Stomach smooth muscle (tissue), 2 donors: Measurements from ENCODE around the gene KCNQ2.
"Not testable (repeated sequence)": the region's sequence is repeated elsewhere in the genome, so short reads cannot be mapped to it uniquely, and the experiment has no call there.

Experiments
- H3K27ac ChIP-seq: one replicate; pipeline ENCODE4 v1.7.0; 2013; ENCODE audit warnings: mild to moderate bottlenecking, low read length, inconsistent platforms
- H3K27me3 ChIP-seq, 2 donors: one replicate each; pipeline ENCODE4 v1.7.0; 2013; ENCODE audit warnings: low read length in 2 of 2; ENCODE audit not compliant: insufficient read depth in 2 of 2, control insufficient read depth in 1 of 2
- H3K36me3 ChIP-seq, 2 donors: one replicate each; pipeline ENCODE4 v1.7.0; 2013; ENCODE audit warnings: low read length in 2 of 2; ENCODE audit not compliant: control insufficient read depth in 2 of 2, insufficient read depth in 2 of 2
- H3K4me1 ChIP-seq: one replicate; pipeline ENCODE4 v1.7.0; 2013; ENCODE audit warnings: low read length; ENCODE audit not compliant: control insufficient read depth, insufficient read depth
- H3K4me3 ChIP-seq, 2 donors: one replicate each; pipeline ENCODE4 v1.7.0; 2013; ENCODE audit warnings: low read length in 2 of 2
- H3K9ac ChIP-seq, 2 donors: one replicate each; pipeline ENCODE4 v1.7.0; 2013; ENCODE audit warnings: low read length in 2 of 2, mild to moderate bottlenecking in 1 of 2
- H3K9me3 ChIP-seq, 2 donors: one replicate each; pipeline ENCODE4 v1.7.0; 2013; ENCODE audit warnings: low read length in 2 of 2; ENCODE audit not compliant: control insufficient read depth in 2 of 2
- donor health status: healthy.
- donor health status: Pancreatic carcinoma.

KCNQ2 gene

DNA sequence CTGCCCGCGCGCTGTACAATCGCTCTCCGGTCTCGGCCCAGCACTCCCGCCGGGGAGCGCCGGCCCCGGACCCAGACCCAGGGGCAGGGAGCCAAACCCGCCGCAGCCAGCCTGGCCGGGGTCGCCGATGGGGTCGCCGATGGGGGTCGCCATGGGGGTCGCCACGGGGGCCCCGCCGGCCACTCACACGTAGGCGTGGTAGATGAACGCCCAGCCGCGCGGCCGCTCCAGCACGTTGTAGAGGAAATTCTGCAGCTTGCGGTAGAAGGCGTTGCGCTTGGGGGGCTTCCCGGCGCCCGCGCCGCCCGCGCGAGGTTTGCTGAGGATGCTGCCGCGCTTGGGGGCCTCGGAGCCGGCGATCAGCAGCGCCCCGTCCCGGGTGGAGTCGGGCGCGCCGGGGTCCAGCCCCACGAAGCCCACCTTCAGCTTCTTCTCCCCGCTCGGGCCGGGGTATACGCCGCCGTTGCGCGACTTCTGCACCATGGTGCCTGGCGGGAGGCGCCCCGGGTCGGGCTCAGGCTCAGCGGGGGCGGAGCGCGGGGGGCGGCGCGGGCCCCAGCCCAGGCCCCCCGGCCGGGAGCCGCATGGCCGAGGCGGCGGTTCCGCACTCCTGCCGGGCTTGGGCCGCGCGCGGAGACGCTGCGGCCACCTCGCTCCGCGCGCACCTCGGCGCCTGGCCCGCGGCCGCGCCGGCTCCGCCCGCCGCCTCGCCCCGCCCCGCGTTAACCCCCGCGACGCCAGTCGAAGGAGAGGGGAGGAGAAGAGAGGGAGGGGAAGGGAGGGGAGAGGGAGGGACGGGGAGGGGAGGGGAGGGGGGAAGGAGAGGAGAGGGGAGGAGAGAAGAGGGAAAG is at the start of gene KCNQ2:
TSS of gene KCNQ2 (minus strand) at position 675 of the 851 bp plus-strand sequence. CDS start at position 483, 192 bp downstream.
- H3K36me3 ChIP-seq, result no peaks in the 10 kb centered on the region
- H3K9me3 ChIP-seq, result no peaks in the 10 kb centered on the region
- H3K27ac ChIP-seq, result no peak within 1 kb of the TSS
- no peak within 1 kb of the TSS for H3K9ac ChIP-seq
- H3K27me3 ChIP-seq, result peaks cover 45 to 48% of the 10 kb centered on the region in 2 donors
- H3K4me1 ChIP-seq, result peaks cover 8% of the 10 kb centered on the region
- peak within 1 kb of the TSS in 1 of 2 donors; percentile 40 for H3K4me3 ChIP-seq

DNA sequence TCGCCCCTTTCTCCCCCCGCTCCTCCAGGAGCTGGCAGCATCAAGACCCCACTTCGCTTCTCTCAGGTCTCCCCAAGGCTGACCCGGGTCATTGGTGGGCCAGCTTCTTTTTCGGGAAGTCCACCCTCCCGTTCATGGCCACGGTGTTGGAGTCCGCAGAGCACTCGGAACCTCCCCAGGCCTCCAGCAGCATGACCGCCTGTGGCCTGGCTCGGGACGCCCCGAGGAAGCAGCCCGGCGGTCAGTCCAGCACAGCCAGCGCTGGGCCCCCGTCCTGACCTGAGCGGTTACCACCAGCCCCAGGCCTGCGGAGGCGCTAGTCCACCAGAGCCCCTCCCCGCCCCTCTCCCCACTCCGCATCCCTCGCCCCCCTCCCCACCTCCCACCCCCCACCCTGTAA is 49.1 kb upstream of the KCNQ2 start:
- Histone ChIP-seq H3K9ac (peak overlapping the region; percentile 71 to 78), H3K27me3 (no peaks in the 10 kb centered on the region), H3K36me3 (no peaks in the 10 kb centered on the region), H3K27ac (peak overlapping the region; percentile 31), H3K4me3 (peak overlapping the region; percentile 79 to 88), H3K9me3 (no peaks in the 10 kb centered on the region), H3K4me1 (peaks cover 21% of the 10 kb centered on the region)

DNA sequence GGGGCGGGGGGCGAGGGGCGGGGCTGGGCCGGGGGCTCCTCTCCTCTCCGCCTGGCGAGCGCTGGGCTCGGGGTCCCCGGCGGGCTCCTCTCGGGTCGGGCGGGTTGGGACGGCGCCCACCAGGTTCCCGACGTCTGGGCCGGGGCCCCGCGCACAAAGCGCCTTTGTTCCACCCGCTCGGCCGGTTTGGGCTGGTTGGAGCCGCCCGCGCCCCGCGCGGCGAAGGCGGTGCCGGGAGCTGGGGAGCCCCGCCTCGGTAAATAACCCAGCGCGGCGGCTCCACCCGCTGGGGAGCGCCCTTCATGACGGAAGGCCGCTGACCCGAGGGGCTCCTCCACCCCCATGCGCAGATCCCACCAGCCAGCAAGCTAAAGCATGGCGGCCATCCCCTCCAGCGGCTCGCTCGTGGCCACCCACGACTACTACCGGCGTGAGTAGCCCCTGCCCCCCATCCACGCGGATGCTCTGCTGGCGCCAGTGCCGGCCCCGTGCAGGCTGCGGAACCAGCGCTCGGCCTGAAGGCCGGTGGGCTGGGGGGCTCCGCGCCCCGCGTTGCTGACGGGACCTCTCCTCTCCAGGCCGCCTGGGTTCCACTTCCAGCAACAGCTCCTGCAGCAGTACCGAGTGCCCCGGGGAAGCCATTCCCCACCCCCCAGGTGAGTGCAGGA is 48.6 kb upstream of the KCNQ2 start:
- no peaks in the 10 kb centered on the region for H3K36me3 ChIP-seq
- no peaks in the 10 kb centered on the region for H3K9me3 ChIP-seq
- H3K4me3 ChIP-seq, result peak overlapping the region; percentile 79 to 88
- H3K27ac ChIP-seq, result peak overlapping the region; percentile 31
- peak overlapping the region; percentile 71 to 78 for H3K9ac ChIP-seq
- peaks cover 21% of the 10 kb centered on the region for H3K4me1 ChIP-seq
- no peaks in the 10 kb centered on the region for H3K27me3 ChIP-seq

DNA sequence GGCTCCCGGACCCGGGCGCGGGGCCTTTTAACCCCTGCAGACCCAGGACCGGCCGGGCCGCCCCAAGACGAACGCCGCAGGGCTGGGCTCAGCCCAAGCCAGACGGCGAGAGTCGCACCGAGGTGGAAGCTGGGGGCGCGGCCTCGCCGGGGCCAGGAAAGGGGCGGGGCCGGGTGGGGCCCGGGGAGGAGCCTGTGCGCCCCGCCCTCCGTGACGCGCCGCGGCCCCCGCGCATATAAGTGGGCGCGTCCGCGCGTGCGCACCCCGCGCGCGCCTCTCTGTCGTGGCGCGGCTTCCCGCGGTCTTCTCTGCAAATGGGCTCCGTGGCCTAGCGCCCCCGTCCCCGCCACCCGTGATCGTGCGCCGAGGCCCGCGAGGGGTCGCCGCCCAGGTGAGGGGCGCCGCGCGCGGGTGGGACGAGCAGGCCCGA is 48.1 kb upstream of the KCNQ2 start, which contains the start of gene PPDPF:
TSS of gene PPDPF (plus strand) at position 262 of the 430 bp plus-strand sequence. CDS start 544 bp downstream, outside the sequence.
- peak within 1 kb of the TSS; percentile 71 to 78 for H3K9ac ChIP-seq
- no peaks in the 10 kb centered on the region for H3K36me3 ChIP-seq
- H3K27me3 ChIP-seq, result no peaks in the 10 kb centered on the region
- peaks cover 21% of the 10 kb centered on the region for H3K4me1 ChIP-seq
- no peaks in the 10 kb centered on the region for H3K9me3 ChIP-seq
- H3K27ac ChIP-seq, result peak within 1 kb of the TSS; percentile 49
- H3K4me3 ChIP-seq, result peak within 1 kb of the TSS; percentile 79 to 88

DNA sequence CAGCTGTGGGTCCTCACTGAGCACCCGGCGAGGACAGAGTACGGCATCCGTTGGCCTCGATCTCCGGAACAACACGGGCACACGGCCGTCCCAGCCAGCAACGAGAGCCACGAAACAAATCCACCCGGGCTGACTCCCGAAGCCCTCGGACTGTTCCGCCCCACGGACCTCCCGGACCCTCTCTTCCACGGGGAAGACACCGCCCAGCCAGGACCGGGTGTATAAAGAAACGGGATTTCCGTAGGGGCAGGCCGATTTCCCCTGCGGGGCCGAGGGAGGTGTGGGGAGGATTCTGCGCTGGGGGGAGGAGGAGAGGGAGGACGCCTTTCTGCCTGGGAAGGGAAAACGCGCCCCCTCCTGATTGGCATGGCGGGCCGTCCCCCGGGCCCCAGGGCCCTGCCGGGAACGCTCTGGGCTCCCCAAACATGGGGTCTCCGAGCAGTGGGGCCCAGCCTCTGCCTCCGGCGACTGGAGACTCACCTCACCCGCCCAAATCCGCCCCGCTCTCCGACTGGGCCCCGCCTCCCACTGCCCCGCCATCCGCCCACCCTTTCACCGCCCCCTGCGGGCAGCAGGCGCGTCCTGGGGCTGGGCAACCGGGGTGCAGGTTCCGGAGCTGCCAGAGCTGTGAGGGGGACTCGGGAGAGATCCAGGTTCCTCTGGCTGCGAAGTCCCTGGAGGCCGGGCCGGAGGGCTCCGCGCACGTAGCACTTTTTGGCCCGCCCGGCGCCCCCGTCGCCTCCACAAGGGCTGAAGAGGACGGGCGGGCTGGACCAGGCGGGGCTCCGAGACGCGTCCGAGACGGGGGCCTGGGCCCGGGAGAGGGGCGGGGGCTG is 47.4 kb upstream of the KCNQ2 start:
- H3K27me3 ChIP-seq, result no peaks in the 10 kb centered on the region
- peak overlapping the region; percentile 49 for H3K27ac ChIP-seq
- peaks cover 21% of the 10 kb centered on the region for H3K4me1 ChIP-seq
- peak overlapping the region; percentile 51 to 55 for H3K9ac ChIP-seq
- no peaks in the 10 kb centered on the region for H3K36me3 ChIP-seq
- no peaks in the 10 kb centered on the region for H3K9me3 ChIP-seq
- peak overlapping the region; percentile 71 to 88 for H3K4me3 ChIP-seq

DNA sequence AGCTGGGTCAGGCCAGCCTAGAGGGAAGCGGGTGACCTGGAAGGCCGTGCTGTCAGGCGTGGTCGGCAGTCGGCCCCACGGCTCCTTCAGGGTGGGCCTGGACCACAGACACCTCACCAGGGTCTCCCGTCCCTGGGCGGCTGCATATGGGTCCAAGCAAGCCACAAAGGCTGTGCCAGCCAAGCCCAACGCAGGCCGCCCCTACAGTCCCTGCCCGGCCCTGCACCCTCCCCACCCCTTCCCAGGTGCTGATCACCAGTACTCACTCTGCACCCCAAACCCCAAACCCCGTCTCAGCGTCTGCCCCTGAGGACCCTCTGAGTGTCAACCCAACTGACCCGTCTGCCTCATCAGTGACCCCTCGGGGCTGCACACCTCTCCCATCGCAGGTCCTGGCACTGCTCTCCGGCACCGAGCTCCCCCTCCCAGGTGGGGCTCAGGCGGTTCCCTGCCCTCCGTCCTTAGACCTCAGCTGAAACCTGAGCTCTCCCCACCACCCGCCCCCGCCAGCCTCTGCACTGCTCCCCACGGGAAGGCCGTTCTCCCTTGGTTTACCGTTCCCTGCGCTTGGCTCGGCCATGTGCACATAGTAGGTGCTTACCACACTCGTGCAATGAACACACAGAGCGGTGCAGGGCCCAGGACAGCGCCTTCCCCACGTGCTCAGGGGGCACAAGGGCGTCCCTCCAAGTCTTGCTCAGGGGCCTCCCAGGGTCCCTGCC is 46.7 kb upstream of the KCNQ2 start:
- no peak overlapping the region for H3K27ac ChIP-seq
- peak overlapping the region; percentile 51 to 55 for H3K9ac ChIP-seq

DNA sequence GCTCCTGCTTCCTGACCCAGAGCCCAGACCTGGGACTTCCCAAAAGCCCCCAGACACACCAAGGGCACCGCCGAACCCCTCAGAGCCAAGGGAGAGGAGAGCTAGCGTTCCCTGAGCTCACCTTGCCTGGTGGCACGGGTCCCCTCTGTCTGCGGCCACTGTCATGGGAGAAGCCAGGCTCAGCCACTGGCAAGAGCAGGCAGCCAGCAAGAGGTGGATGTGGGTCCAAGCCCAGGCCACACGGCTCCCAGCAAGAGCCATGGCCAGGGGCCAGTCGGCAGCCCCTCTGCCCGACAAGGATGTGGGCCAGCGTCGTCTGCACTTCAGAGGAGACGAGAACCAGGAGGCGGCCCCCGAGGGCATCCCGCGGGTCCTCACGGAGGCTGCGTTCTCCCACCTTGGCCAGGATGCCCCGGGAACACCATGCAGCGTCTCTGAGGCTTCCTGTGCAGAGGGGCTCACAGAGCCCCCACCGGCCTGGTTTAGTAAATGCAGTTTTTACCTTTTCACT is 46.0 kb upstream of the KCNQ2 start:
- H3K4me1 ChIP-seq, result peaks cover 21% of the 10 kb centered on the region
- H3K27me3 ChIP-seq, result no peaks in the 10 kb centered on the region
- H3K36me3 ChIP-seq, result no peaks in the 10 kb centered on the region
- no peaks in the 10 kb centered on the region for H3K9me3 ChIP-seq
- no peak overlapping the region for H3K27ac ChIP-seq
- H3K4me3 ChIP-seq, result no peak overlapping the region
- H3K9ac ChIP-seq, result no peak overlapping the region

More for the DNA sequence above, 46.7 kb upstream of the KCNQ2 start:
- Histone ChIP-seq H3K9me3 (no peaks in the 10 kb centered on the region), H3K4me1 (peaks cover 21% of the 10 kb centered on the region), H3K4me3 (peak overlapping the region; percentile 71 to 88), H3K36me3 (no peaks in the 10 kb centered on the region), H3K27me3 (no peaks in the 10 kb centered on the region)

DNA sequence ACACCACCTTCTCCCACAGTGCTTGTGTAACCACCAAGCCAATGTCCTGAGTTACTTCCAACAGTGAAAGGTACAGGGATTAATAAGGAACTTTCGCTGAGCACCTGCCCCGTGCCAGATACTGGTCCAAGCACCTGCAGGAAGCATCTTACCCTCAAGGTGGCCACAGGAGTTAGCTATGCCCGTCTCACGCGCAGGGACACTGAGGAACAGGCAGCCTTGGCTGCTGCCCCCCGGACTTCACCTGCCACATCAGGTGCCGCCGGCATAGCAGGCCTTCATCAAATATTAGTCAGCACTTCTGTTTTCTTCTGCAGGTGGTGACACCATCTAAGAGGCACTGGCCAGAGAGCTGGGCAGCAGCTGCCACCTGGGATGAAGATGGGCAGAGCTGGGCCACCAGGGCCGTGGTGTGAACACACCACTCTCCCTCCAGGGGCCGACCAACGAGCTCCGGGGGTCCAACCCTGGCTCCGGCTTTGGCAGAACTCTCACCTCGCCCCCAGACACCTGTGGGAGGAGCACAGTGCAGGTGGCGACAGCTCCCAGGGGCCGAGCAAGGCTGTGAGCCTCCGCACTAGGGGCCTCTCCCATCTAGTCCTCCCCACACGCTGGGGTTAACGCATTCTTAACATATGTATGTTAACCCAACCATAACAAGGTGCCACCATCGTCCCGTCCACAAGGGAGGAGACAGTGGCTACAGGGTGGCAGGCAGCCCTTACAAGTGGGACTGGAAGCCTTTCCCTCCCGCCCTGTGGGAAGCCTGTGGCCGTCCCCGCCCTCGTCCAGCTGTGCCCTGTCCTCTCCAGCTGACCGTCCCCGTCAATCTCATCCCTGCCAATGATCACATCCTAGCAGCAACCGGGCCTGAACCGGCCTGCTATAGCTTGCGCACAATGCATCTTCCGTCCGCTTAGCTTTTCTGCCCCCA is 45.2 kb upstream of the KCNQ2 start:
- no peak overlapping the region for H3K9ac ChIP-seq
- H3K4me3 ChIP-seq, result no peak overlapping the region
- H3K4me1 ChIP-seq, result peaks cover 21% of the 10 kb centered on the region
- no peaks in the 10 kb centered on the region for H3K27me3 ChIP-seq
- no peaks in the 10 kb centered on the region for H3K9me3 ChIP-seq
- H3K36me3 ChIP-seq, result no peaks in the 10 kb centered on the region
- no peak overlapping the region for H3K27ac ChIP-seq

DNA sequence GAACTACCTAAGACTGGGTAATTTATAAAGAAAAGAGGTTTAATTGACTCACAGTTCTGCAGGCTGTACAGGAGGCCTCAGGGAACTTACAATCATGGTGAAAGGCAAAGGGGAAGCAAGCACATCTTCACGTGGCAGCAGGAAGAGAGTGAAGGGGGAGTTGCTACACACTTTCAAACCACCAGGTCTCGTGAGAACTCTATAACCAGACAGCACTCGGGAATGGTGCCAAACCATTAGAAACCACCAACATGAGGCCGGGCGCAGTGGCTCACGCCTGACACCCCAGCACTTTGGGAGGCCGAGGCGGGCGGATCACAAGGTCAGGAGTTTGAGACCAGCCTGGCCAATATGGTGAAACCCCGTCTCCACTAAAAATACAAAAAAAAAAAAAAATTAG is 42.1 kb upstream of the KCNQ2 start:
- not testable (repeated sequence) for H3K4me1 ChIP-seq, H3K9me3 ChIP-seq, H3K4me3 ChIP-seq, H3K27ac ChIP-seq, H3K27me3 ChIP-seq, H3K36me3 ChIP-seq, H3K9ac ChIP-seq
